Panc1 (cell line): Measurements from ENCODE around the gene TJAP1.

Experiments
- CTCF ChIP-seq: fragments of 450-650 bp; IDR thresholded peaks from 2 replicates; pipeline ENCODE4 v1.5.1; 2017; ENCODE audit warnings: mild to moderate bottlenecking
- POLR2AphosphoS5 ChIP-seq: IDR thresholded peaks from 2 replicates; pipeline ENCODE4 v1.6.1; 2012; ENCODE audit warnings: mild to moderate bottlenecking, low read depth, low read length, moderate library complexity
- REST ChIP-seq, 2 experiments: IDR thresholded peaks; 2 replicates each; pipeline ENCODE4 v1.6.1; 2011 to 2012; ENCODE audit warnings: low read depth in 2 of 2, control low read depth in 1 of 2, low read length in 1 of 2, mild to moderate bottlenecking in 1 of 2, moderate library complexity in 1 of 2; ENCODE audit not compliant: insufficient read depth in 1 of 2
- SIN3A ChIP-seq: IDR thresholded peaks from 2 replicates; pipeline ENCODE4 v1.6.1; 2012; ENCODE audit warnings: low read depth, mild to moderate bottlenecking, low read length, moderate library complexity, borderline replicate concordance; ENCODE audit not compliant: insufficient read depth
- TCF7L2 ChIP-seq: IDR thresholded peaks from 2 replicates; pipeline ENCODE4 v1.6.1; 2011; ENCODE audit warnings: mild to moderate bottlenecking, low read depth, low read length, inconsistent platforms

- TF ChIP-seq CTCF: no peak
- no peak for TF ChIP-seq POLR2AphosphoS5
- TF ChIP-seq REST (IDR thresholded peaks at IDR 0.05; ENCODE audit: insufficient read depth in 1 of 2, low read depth in 2 of 2, low read length in 1 of 2): no peak
- no peak for TF ChIP-seq TCF7L2
- TF ChIP-seq SIN3A: no peak
Observed at GRCh38 chr6:43493230-43493629, 15.9 kb downstream of the TJAP1 start.
